ENCODE measurements around the gene SLC9A9. TPM values are rescaled to one million over a fixed set of nuclear protein-coding genes. Genes with fewer than 3 reads are reported as not detected.

SLC9A9 gene
- total and polyA plus RNA-seq, 10 of the 15 experiments (the other 5 are each of a cell fraction or from before 2014, with no cell fraction given) = 3.5 to 14.2 (median 9.3) TPM

DNA sequence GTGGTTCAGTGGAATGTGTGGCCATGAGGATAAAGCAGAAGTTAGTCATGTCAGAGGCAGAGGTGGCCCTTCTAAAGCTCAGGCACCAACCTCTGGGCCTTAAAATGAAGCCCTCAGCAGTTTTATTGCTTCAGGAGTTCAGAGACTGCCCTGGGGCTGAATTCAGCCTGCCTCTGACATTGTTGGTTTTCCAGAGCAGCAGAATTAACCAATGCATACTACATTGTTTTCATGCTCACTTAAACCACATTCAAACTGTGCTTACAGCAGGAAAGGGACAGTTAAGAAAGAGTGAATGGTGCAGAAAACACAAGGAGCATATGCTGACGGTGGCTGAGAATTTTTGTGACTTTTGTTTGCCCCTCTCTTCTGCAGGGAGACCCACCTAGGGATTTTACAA lies 408.5 kb downstream of the SLC9A9 start (continued):
- TF ChIP-seq HDAC6 (IDR thresholded peaks at IDR 0.05; ENCODE audit: unreplicated experiment) (no peak), POLR2A (IDR thresholded peaks at IDR 0.05; ENCODE audit: low read depth, low read length) (no peak)

DNA sequence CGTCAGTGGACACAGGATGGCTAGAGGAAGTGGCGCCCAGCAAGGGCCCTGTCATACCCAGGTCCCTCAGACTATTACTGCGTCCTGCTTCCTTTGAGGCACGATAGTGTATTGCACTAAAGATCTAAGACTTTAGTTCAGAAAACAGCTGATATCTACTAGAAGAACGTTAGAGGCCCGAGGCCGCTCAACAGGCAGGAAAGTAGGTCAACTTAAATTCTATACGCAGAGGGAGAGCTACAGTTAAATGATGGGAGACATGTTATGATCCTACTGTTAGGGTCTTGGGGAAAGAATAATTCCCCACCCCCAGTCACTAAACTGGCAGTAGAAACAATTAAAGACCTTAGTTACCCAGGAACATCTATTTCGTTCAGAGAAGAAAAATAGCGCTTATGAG lies 410.9 kb downstream of the SLC9A9 start:
- H2AFZ ChIP-seq (ENCODE audit: control insufficient read depth, low read depth, low read length) = no peak overlapping the region
- 82% methylated on average over 10 of the region's 10 CpGs for WGBS (ENCODE audit: insufficient coverage, insufficient replicate concordance, low lambda C conversion rate, missing lambda C conversion rate)
- H3K4me1 ChIP-seq (ENCODE audit: control insufficient read depth, insufficient read depth, low read length) = no peaks in the 10 kb centered on the region
- no peak overlapping the region for H3K4me3 ChIP-seq
- ChIA-PET SMC1A (ENCODE audit: uncharacterized antibody, unreplicated experiment) (interaction anchor here (1.2 kb wide), 1 partner anchor 237 kb away, joined by 4 read pairs; no protein-coding TSS in a partner anchor), RAD21 (ENCODE audit: unreplicated experiment) (interaction anchor here (1.6 kb wide), 1 partner anchor 237 kb away, joined by 4 read pairs; no protein-coding TSS in a partner anchor), POLR2A (no interaction called here), CTCF (no interaction called here)
- no TSS peak for BruUV-seq (replicated peaks)
- no peak for FAIRE-seq
- H3K79me2 ChIP-seq (ENCODE audit: control insufficient read depth, insufficient read depth, low read length) = no peaks in the 10 kb centered on the region
- no peaks in the 10 kb centered on the region for H3K9me3 ChIP-seq (replicated peaks; ENCODE audit: control insufficient read depth, insufficient read depth, low read length)
- no peaks in the 10 kb centered on the region for H3K27me3 ChIP-seq (replicated peaks in 1 of 2; ENCODE audit: control insufficient read depth in 2 of 2, insufficient read depth in 2 of 2, low read length in 1 of 2)
- ATAC-seq = no peak
- H3K27ac ChIP-seq (ENCODE audit: control insufficient read depth, insufficient read depth) = no peak overlapping the region
- H4K20me1 ChIP-seq (ENCODE audit: control insufficient read depth, insufficient read depth) = no peaks in the 10 kb centered on the region
- in situ Hi-C loops (cut with MboI) = loop anchor here (10.0 kb wide), 1 partner anchor 207 kb away; no protein-coding TSS in a partner anchor
- intact Hi-C loops (cut with micrococcal nuclease; ENCODE audit: unreplicated experiment) = no loop called here
- TF ChIP-seq IKZF1 (conservative IDR thresholded peaks at IDR 0.05) = no peak
- TF ChIP-seq, protein P1, sequence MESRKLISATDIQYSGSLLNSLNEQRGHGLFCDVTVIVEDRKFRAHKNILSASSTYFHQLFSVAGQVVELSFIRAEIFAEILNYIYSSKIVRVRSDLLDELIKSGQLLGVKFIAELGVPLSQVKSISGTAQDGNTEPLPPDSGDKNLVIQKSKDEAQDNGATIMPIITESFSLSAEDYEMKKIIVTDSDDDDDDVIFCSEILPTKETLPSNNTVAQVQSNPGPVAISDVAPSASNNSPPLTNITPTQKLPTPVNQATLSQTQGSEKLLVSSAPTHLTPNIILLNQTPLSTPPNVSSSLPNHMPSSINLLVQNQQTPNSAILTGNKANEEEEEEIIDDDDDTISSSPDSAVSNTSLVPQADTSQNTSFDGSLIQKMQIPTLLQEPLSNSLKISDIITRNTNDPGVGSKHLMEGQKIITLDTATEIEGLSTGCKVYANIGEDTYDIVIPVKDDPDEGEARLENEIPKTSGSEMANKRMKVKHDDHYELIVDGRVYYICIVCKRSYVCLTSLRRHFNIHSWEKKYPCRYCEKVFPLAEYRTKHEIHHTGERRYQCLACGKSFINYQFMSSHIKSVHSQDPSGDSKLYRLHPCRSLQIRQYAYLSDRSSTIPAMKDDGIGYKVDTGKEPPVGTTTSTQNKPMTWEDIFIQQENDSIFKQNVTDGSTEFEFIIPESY (IDR thresholded peaks at IDR 0.05) = no peak
- TF ChIP-seq, protein P2, sequence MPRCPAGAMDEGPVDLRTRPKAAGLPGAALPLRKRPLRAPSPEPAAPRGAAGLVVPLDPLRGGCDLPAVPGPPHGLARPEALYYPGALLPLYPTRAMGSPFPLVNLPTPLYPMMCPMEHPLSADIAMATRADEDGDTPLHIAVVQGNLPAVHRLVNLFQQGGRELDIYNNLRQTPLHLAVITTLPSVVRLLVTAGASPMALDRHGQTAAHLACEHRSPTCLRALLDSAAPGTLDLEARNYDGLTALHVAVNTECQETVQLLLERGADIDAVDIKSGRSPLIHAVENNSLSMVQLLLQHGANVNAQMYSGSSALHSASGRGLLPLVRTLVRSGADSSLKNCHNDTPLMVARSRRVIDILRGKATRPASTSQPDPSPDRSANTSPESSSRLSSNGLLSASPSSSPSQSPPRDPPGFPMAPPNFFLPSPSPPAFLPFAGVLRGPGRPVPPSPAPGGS (IDR thresholded peaks at IDR 0.05; ENCODE audit: borderline replicate concordance, insufficient read depth, low read depth, low read length, poor library complexity, severe bottlenecking) = no peak
- no peak for DNase-seq (ENCODE audit: low read depth, low spot score)
- H3K9ac ChIP-seq (ENCODE audit: control insufficient read depth, insufficient read depth, low read length) = no peak overlapping the region
- H3K4me2 ChIP-seq (ENCODE audit: control insufficient read depth, insufficient read depth) = no peak overlapping the region
- no peaks in the 10 kb centered on the region for H3K36me3 ChIP-seq (ENCODE audit: control insufficient read depth in 2 of 2, insufficient read depth in 2 of 2, low read length in 1 of 2)
